DMS114 treated with DMSO at 0.1 percent for 48 hours (cell line): ENCODE data around the gene G6PC3.
"Not testable (repeated sequence)": the region's sequence is repeated elsewhere in the genome, so short reads cannot be mapped to it uniquely, and the experiment has no call there.

ENCODE experiments used
- DNase-seq: peaks from one replicate; lab custom pipeline; 2025; ENCODE audit not compliant: unreplicated experiment; lab: John Stamatoyannopoulos, UW

Gene G6PC3

DNA sequence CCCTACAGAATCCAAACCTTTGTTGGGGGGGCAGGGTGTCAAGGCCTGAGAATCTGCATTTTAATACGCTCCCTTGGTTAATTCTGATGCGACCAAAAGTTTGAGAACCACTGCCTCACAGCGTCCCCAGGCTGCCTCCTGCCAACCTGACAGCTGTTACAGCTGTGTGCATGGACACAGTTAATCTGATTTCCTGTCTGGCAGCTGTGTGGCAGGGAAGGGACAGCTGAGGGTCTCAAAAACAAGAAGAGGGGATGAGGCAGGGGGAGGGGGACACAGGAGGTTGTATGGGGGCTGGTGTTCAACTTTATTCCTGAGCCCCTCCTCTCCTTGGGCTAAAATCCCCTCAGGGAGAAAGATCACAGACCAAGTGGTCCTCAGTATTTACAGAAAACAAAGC is 35.4 kb downstream of the G6PC3 start:
- no peak for DNase-seq

DNA sequence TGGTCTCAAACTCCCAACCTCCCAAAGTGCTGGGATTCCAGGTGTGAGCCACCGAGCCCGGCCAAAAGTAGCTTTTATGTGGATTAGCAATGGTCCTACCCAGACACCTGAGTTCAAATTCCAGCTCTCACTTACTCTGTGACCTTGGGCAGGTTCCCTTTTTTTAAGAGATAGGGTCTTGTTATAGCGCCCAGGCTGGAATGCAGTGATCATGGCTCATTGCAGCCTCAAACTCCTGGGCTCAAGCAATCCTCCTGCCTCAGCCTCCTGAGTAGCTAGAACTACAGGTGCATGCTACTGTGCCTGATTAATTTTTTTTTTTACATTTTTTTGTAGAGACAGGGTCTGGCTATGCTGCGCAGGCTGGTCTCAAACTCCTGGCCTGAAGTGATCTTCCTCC is 36.3 kb downstream of the G6PC3 start:
- no peak for DNase-seq

DNA sequence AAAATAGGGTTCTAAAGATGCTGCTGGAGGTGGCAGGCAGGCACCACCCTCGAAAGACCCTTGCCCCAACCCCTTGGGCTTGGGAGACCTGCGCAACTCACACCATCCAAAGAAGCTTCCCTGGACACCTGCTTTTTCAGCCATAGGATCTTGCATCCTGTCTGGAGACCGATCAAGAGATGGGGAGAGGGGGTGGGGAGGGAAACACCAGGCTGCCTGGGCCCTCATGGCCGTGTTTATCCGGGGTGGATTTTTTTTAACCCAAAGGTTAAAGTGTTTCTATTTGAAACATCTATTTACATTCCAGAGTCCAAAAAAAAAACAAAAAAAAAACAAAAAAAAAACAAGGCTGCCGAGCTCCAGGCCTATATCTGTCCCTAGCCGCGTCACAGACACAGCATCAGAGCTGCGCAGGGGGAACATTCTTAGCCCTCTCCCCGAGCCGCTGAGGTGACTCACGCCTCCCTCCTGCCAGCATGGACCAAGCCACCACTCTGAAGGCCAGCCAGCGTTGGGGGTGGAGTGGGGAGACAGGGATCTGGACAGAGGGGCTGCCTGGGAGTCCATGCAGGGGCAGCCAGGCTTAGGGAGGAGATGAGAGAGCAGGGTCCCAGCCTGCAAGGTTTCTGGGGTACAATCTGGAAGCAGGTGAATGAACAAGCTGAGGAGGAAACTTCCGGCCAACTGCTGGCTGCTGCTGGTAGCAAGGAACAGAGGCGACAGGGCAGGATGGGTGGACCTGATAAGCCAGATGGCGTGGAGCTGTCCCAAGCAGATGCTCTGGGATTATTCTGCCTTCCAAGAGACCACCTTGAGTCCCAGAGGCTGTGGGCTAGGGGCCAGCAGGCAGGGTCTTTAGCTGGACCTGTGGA is 38.1 kb downstream of the G6PC3 start:
- DNase-seq, result no peak

DNA sequence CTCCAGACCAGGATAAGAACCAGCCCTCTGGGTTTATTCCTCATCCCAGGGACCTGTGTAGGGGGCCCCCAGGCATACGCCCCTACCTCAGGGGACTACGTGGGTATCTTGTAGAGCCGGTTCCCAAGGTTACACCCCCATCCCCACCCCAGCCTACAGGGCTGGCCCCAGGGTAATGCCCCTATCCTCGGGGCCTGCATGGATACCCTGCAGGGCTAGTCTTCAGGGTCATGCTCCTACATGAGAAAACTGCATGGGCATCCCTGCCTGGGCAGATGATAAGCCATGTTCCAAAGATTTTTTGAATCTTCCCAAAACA is 38.7 kb downstream of the G6PC3 start:
- DNase-seq, result no peak

DNA sequence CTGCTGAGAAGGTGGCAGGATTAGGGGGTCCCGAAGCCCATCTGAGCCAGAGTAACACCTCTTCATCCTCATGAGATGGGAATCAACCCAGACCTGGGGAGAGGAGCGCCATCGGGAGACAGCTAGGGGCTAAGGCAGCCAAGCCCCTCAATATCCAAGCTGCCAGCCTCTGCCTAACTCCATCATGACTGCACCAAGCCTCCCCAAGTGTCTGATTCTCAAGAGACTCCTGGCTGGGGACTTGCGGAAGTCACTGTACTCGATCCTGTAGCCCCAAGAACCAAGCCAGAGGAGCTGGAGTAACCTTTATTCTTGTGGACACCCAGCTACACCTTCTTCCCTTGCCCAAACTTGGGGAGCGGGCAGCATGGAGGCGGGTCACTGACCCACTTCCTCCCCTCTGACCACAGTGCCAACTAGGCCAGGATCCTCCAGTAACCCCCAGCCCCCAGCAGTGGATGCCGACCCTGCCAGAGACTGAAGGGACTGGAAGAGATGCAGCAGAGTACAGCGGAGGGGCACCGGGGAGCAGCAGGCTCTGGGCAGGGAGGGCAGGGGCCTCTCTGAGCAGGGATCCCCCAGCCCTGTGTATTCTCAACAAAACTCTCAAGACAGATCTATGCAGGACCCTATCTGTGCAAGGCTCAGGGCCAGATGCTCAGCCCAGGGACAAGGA is 39.6 kb downstream of the G6PC3 start:
- no peak for DNase-seq

DNA sequence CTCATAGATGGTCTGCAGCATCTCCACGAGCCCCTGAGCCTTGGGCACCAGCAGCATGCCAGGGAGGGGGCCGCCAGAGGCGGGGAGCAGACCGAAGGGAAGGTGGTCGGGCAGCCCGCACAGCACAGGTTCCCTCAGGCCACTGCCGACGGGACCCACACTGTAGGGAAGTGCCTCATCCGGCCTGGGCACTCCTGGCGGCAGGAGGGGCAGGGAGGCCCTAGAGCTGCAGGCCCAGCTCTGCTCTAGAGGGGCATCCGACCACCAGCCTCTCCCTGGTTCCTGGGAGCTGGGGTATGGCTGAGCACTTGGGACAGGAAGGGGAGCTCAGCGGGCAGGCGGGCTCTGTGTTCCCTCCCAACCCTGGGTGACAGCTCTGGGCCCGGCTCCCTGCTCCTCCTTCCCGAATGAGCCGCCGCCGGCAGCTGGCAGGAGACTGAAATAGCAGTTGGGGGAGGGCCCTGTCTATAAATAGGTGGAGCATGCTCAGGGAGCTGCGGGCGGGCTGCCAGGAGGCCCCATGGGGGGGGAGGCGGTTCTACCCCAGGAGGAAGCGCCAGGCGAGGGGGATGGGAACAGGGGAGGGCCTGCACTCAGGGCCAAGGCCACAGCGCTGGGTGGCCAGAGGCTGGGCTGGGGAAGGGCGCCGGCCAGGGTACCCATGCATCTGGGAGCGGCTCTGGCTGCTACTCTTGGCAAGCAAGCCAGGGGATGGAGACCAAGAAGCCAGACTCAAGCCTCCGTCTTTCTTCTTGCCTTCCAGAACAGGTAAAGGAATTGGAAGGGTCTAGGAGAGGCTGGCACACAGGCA is 40.5 kb downstream of the G6PC3 start:
- DNase-seq, result no peak

DNA sequence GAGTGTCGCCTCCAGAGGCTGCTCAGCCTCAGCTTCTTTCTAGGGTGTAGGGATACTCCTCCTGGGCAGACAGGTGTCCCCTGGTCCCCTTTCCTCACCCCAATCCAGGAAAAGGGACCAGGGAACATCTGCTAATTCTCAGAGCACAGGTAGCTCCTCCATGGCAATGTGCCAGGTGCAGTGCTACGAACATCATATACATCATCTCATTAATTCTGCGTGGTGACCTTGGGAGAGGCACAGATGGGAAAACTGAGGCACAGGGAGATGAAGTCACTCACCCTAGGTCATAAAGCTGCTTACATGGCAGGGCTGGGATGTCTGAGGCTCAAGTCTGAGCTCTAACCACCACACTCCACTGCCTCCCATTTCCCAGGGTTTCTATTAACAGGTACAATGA is 41.2 kb downstream of the G6PC3 start:
- no peak for DNase-seq

DNA sequence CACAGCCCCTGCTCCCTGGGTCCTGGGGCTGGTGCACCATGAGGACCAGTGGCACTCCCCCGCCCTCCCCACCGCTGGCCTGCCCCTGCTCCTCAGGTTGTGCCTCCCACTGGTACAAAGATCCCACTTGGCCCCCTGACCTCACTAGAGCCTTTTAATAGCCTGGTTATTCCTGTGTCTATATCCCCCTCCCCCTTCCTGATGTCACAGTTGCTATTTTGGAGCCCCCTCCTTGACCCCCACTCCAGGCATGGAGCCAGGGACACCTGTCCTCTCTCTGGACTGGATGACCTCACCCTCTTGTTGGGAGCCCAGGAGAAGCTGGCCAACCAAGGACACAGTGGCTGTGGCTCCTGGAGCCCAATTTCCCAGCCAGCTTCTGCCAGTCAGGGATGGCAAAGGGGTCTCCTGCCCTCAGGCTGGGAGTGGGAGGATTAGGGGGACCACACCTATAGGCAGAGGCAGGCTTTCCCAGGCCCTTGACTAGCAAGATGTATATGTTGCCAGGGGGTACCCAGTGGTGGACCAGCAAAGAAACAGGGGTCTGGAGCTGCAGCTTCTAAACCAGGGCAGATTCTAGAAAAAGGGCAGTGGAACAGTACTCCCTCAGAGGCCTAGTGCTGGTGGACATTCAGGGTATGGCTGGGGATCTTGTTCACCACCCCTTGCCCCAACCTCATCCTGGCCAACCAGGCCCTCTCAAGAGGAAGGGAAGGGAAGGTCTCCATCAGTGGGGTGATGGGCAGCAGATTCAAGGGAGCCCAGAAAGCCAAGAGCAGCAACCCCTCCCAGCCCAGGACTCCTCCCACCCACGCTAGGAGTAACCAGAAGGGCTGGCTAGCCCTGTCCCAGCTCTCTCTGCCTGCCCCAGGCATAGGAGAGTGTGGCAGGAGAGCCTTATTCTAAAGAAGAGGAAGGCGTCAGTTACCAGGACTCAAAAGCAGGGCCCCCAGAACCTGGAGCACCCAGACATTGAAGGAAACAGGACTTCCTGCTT is 42.0 kb downstream of the G6PC3 start:
- DNase-seq, result no peak

DNA sequence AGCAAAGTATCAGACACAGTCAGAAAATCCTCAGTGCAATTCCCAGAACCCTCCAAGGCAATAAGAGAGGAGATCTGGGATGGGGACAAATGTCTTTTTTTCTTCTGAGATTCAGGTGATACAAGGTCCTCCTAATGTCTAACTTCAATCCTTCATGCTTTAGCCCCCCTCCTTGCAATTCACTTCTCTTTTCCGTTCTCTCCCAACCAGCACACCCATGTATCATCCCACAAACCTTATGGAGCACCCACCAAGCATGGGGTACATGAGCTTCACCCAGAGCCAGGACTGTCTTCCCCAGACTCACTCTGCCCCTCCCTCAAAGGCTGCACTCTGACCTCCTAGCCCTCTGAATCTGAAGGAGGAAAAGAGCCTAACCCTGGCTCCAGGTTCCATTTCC is 42.8 kb downstream of the G6PC3 start:
- no peak for DNase-seq

DNA sequence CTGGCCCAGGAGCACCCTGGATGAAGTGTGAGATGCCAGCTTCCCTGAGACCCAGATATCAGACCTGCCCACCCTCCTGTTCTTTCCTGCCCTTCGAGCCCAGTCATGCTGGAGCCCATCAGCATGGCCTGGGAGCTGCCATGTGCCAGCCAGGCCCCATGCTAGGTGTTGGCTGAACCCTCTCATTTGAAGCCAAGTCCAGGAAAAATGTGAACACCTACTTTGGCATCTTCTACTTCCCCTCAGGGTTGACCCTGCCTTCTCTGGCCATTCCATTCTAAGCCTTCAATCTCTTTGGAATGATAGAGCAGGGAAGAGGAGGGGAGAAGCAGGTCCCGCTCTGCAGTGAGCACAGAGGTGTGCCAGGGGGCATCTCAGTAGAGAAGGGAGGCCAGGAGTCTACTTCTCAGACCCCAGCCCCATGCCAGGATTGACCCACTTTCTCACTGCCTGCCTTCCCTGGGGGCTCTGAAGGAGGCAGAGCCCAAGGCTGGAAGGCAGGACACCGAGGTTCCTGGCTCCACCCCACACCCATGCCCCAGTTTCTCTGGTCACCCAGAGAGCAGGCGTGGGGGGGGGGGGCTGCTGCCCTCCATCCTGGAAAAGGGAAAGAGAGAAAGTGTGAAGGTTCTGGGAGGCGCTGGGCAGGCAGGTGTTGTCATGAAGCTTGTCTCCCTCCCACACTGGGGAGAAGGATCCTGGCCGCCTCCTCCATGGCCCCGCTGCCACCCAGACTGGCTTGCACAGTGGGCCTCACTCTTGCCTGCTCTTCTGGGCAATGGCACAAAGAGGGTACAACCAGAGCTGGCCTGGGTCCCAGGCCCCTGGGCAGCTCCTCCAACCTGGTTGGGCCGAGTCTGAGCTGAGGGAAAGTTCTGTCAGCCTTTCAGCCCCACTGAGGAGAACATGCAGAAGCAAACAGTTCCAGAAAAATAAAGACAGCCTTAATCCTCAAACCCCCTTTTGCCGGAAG is 43.6 kb downstream of the G6PC3 start:
- DNase-seq, result no peak

DNA sequence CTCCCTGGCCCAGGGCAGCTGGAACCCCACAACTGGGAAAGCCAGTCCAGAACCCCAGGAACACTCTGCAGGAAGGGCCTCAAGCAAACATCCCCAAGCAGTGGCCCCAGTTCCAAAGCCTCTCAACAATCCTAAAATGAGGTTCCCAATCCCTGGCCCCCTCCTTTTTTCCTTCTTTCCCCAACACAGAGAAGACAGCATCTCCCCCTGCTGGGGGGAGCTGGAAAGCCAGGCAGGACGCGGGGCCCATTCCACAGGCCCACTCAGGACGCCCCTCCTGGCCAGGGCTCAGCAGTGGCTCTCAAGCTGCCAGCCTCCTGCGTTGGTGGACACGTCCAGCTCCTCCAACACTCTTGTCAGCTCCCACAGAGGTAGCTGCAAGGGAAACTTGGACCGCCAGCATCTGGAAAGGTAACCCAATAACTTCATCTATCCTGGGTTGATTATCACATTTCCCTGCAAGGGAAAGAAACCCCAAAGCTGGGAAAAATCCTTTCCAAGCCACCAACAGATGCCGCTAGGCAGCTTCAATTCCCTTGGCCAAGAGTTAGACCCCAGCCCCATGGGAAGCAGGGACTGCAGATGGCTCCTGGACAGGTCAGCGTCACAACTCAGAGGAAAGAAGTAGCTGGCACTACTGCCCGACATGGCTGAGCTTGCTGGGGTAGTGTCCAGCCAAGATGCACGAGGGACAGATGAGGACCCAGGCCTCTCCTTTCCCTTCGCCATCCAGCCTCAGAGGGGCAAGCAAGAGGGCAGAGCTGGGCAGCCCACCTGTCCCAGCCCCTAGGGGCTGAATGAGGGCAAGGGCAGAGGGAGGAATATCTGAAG is 45.3 kb downstream of the G6PC3 start:
- no peak for DNase-seq

DNA sequence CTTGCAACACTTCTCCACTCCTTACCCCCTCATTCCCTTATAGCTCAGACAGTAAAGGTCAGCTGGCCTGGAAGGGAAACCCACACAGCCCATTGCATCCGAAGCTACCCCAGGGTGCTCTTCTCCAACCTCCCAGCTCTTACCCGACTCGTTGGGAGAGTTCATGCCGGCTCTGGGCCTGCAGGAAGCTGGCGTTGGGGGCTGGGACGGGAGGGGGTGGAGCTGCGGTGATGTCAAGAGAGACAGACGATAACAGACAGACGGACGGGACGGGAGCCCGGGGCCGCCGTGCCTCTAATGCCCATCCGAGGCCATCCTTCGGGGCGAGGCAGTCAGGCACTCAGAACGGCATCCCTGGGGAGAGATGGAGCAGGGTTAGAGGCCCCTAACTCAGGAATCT is 46.8 kb downstream of the G6PC3 start:
- DNase-seq, result no peak

DNA sequence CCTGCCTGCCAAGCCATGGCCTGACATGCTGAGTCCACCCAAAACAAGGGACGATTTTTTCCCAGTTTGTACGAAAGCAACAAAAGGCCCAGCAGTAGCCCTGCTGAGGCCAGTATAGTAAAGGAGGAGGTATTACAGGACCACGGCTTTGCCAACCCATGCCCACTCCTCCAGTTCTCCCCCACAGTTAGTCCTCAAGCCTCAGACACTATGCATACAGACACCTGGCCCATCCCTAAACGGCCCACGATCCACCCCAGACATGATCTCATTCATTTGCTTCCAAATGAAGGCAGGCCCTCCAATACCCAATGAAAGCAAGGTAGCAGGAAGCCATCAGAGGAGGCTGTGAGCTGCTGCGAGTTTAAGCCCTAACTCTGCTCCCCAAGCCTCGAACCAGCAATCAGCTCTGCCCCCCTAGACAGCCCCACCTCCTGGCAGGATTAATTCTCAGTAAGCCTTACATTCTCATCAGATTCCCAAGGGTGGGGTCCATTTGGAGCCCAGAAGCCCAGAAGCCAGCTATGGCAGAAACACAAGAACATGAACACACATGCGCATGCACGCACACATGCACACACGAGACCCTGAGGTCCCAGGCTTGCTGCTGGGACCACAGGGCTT is 48.0 kb downstream of the G6PC3 start:
- DNase-seq, result no peak

DNA sequence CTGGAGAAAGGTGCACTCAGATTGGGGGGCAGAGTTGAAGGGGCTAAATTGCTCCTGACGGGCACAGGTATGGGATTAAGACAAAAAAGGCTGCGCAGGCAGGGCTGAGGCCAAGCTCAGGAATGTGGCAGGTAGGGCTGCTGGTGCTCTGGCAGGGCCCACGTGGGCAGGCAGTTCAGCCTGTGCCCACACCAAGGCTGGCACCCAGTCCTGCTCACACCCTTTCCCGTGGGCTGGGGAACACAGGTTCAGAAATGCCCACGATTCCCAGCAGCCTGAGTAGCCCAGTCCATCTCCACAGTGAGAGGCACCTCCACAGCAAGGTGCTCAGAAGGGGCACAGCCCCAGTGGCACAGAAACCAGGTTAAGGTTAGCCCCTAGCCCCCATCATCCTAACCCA is 48.5 kb downstream of the G6PC3 start:
- DNase-seq, result no peak

DNA sequence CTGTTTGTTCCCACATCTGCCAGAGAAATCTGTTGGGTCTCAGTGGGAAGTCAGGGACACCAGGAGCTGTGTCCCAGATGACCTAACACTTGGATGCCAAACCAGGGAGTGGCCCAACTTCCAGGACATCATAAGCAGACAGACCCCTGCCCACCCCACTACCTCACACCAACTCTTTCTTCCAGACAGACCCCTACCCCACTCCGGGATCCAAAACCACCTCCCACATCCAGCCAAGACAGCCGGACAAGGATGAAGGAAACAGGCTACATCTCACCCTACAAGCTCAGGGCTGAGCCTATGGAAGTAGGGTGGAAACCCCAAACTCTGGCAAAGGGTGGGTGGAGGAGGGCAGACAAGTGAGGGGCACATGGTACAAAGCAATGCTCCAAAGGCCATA is 49.3 kb downstream of the G6PC3 start:
- DNase-seq, result no peak

DNA sequence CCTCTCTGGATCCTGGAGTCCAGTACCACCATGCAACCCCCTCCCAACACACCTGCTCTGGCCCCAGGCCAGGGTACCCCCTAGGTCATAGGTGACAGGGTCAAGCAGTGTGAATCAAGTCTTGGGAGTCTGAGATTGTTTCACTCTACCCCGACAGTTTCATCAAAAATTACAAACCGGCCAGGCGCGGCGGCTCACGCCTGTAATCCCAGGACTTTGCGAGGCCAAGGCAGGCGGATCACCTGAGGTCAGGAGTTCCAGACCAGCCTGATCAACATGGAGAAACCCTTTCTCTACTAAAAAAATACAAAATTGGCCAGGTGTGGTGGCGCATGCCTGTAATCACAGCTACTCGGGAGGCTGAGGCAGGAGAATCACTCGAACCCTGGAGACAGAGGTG is 49.7 kb downstream of the G6PC3 start:
- not testable (repeated sequence) for DNase-seq

DNA sequence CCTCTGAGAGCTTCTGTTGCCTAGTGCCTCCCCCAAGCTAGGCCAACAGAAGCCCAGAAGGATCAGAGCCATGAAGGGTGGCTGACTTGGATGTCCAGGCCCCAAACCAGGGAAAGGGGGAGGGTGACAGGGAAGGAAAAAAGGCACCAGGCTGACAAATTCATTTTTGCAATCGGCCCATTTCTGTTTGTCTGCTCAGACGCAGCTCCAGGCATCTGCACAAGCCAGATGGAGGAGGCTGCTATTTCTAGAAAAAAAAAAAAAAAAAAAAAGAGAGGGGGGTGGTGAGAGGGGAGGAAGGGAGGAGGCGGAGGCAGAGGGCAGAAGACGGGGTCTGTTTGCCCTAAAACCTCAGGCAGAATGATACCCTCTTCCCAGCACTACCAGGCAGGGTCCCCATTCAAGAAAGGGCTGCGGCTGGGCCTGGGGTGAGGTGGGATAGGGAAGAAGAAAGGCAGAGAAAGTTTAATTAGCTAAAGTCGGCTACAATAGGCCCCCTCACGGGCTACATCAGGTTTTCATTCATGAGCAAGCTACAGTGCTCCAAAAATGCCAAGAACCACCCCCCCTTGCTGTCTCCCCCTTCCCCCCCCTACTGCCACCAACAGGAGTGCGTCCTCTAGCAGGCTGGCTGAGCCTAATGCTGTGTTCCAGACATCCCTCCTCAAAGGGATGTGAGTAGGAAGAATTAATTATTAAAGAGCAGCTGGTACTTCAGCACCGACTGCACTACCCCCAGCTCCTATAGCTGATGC is 50.5 kb downstream of the G6PC3 start:
- DNase-seq, result no peak
